A375 (cell line): Measurements from ENCODE around the gene ETDA. TPM values are rescaled to one million over a fixed set of nuclear protein-coding genes. Genes with fewer than 3 reads are reported as not detected.

Experiments used
- total RNA-seq: library from RNA; depleted of rRNA; stranded (reverse); fragments of >200 nt; shearing (Covaris generic); gene quantifications from 2 replicates; pipeline ENCODE4 v1.2.3, GENCODE V29; 2014; rRNA removed

ETDA gene
- total RNA-seq = not detected in 2 replicates

DNA sequence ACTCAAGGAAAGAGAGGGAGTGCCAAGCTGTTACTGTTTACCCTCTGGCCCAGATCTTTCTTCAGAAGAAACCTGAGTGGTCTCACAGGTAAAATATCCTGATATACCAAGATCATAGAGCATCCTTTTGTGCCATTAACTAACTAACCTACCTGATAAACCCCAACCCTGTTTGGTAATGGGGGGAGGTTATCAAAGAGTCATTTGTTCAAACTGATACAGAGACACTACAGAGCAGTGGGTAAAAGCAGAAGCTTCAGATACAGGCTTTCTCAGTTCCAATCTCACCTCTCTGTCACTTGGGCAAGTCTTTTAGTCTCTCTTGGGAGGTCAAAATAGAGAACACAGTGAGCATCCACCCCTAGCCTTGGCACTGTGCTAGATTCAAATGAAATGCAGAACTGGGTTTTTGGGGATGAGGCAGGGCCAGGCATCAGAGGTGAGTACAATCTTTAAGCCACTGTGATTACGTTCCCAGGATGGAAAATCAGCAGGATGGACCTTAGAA, at the start of gene ETDA:
TSS of gene ETDA (plus strand) at position 51 of the 508 bp plus-strand sequence. CDS start 1,216 bp downstream, outside the sequence.

Other genes starting within 250 kb of the ETDA start
- 4.1 and 4.6 TPM in 2 replicates for gene RTL8B, start 229.5 kb upstream of the ETDA start, total RNA-seq
- gene RTL8C, start 219.7 kb upstream of the ETDA start, total RNA-seq = 27.1 and 34.8 TPM in 2 replicates
- 11.9 and 16.0 TPM in 2 replicates for gene RTL8A, start 199.9 kb upstream of the ETDA start, total RNA-seq
- 0.04 and 0.11 TPM in 2 replicates for gene SMIM10L2B, start 153.3 kb upstream of the ETDA start, total RNA-seq
- gene ETDB, start 131.5 kb upstream of the ETDA start, total RNA-seq = not detected in 2 replicates
- gene CT55, start 80.7 kb upstream of the ETDA start, total RNA-seq = 0.79 and 1.1 TPM in 2 replicates
- gene ETDC, start 57.4 kb downstream of the ETDA start, total RNA-seq = not detected in 2 replicates
- 2.7 and 2.8 TPM in 2 replicates for gene ZNF75D, start 92.0 kb downstream of the ETDA start, total RNA-seq
- gene ZNF449, start 92.7 kb downstream of the ETDA start, total RNA-seq = 1.6 and 2.6 TPM in 2 replicates
- 0.08 and 0.23 TPM in 2 replicates for gene SMIM10L2A, start 169.9 kb downstream of the ETDA start, total RNA-seq